Epithelial cell of proximal tubule (primary cell): ENCODE data around the gene FHAD1. TPM values are rescaled to one million over a fixed set of nuclear protein-coding genes. Genes with fewer than 3 reads are reported as not detected.
"Not testable (repeated sequence)": the region's sequence is repeated elsewhere in the genome, so short reads cannot be mapped to it uniquely, and the experiment has no call there.

Source experiments
- DNase-seq: peaks from one replicate; pipeline ENCODE4 v3.0.0-alpha.2; 2011; ENCODE audit warnings: low read depth
- H3K4me3 ChIP-seq: 2 replicates; pipeline ENCODE4 v1.5.1; 2011; ENCODE audit warnings: low read depth, mild to moderate bottlenecking, low read length
- CTCF ChIP-seq: conservative IDR thresholded peaks from 2 replicates; pipeline ENCODE4 v1.5.1; 2012; ENCODE audit warnings: low read depth, mild to moderate bottlenecking, low read length
- total RNA-seq: library from RNA; depleted of rRNA; stranded (reverse); fragments of >200 nt; gene quantifications from 2 replicates; pipeline ENCODE4 v1.2.3, GENCODE V29; 2015

The FHAD1 gene
- total RNA-seq, 1 donor from 2014 or later: 0.35 TPM

GRCh38 chr1:15386164-15386749 lies 139.2 kb downstream of the FHAD1 start:
- DNase-seq: no peak
- no peak overlapping the region for H3K4me3 ChIP-seq
- TF ChIP-seq CTCF: no peak

GRCh38 chr1:15388201-15388880 lies 141.3 kb downstream of the FHAD1 start:
- DNase-seq: no peak
- H3K4me3 ChIP-seq: no peak overlapping the region

GRCh38 chr1:15389828-15390227 lies 142.8 kb downstream of the FHAD1 start:
- not testable (repeated sequence) for DNase-seq, H3K4me3 ChIP-seq

More at GRCh38 chr1:15388201-15388880, 141.3 kb downstream of the FHAD1 start:
- no peak for TF ChIP-seq CTCF

GRCh38 chr1:15390667-15391066 lies 143.6 kb downstream of the FHAD1 start:
- TF ChIP-seq CTCF: no peak
- no peak overlapping the region for H3K4me3 ChIP-seq
- DNase-seq: no peak

- H3K4me3 ChIP-seq: no peak overlapping the region
- no peak for TF ChIP-seq CTCF
- DNase-seq: no peak
These were observed 144.3 kb downstream of the FHAD1 start for GRCh38 chr1:15391366-15391765.

- TF ChIP-seq CTCF: no peak
- no peak for DNase-seq
- no peak overlapping the region for H3K4me3 ChIP-seq
These were observed 146.6 kb downstream of the FHAD1 start for GRCh38 chr1:15393475-15394257.

- no peak for TF ChIP-seq CTCF
- DNase-seq: no peak
- H3K4me3 ChIP-seq: no peak overlapping the region
These were observed 147.3 kb downstream of the FHAD1 start for GRCh38 chr1:15394258-15394690.
